GM18858 (cell line): Measurements from ENCODE around the gene KLHDC9.
"Not testable (repeated sequence)": the region's sequence is repeated elsewhere in the genome, so short reads cannot be mapped to it uniquely, and the experiment has no call there.

ENCODE experiments used
- ATAC-seq: cut with Tn5 transposase; IDR thresholded peaks from one replicate; pipeline ENCODE4 v1.9.1; 2021; ENCODE audit not compliant: unreplicated experiment

KLHDC9 gene

GRCh38 chr1:161095230-161095629 is 2.9 kb upstream of the KLHDC9 start:
- ATAC-seq: no peak

- peak; percentile 34 for ATAC-seq
Observed at GRCh38 chr1:161096015-161096414, 2.1 kb upstream of the KLHDC9 start.

GRCh38 chr1:161096530-161096929 is 1.6 kb upstream of the KLHDC9 start:
- no peak for ATAC-seq

- ATAC-seq: no peak
Observed at GRCh38 chr1:161099090-161099802, 1.1 kb downstream of the KLHDC9 start.

- ATAC-seq: no peak
Observed at GRCh38 chr1:161100556-161100955, 2.4 kb downstream of the KLHDC9 start.

GRCh38 chr1:161106431-161106830 is 8.3 kb downstream of the KLHDC9 start:
- no peak for ATAC-seq

- ATAC-seq: no peak
Observed at GRCh38 chr1:161111117-161111516, 13.0 kb downstream of the KLHDC9 start.

- ATAC-seq: no peak
Observed at GRCh38 chr1:161111527-161111926, 13.4 kb downstream of the KLHDC9 start.

GRCh38 chr1:161113915-161114314 is 15.8 kb downstream of the KLHDC9 start:
- ATAC-seq: no peak

- ATAC-seq: no peak
Observed at GRCh38 chr1:161114556-161114955, 16.4 kb downstream of the KLHDC9 start.

GRCh38 chr1:161115132-161115711 is 17.1 kb downstream of the KLHDC9 start:
- ATAC-seq: no peak

GRCh38 chr1:161115961-161116360 is 17.8 kb downstream of the KLHDC9 start:
- ATAC-seq: not testable (repeated sequence)

- ATAC-seq: peak; percentile 63
Observed at GRCh38 chr1:161117759-161118581, 19.8 kb downstream of the KLHDC9 start, which contains the start of the genes NIT1 and PFDN2. TSS of gene NIT1 (plus strand) at chr1:161118105. CDS start at chr1:161118177, 72 bp downstream. TSS of gene PFDN2 (minus strand) at chr1:161118037. CDS start at chr1:161118026, 11 bp downstream.

GRCh38 chr1:161119092-161119903 is 21.1 kb downstream of the KLHDC9 start:
- peak; percentile 60 for ATAC-seq

- ATAC-seq: no peak
Observed at GRCh38 chr1:161121042-161121650, 23.0 kb downstream of the KLHDC9 start.

GRCh38 chr1:161121834-161122233 is 23.7 kb downstream of the KLHDC9 start:
- ATAC-seq: no peak

- no peak for ATAC-seq
Observed at GRCh38 chr1:161122967-161123366, 24.8 kb downstream of the KLHDC9 start.

GRCh38 chr1:161127649-161128048 is 29.5 kb downstream of the KLHDC9 start:
- ATAC-seq: no peak

- no peak for ATAC-seq
Observed at GRCh38 chr1:161128591-161129420, 30.6 kb downstream of the KLHDC9 start.

GRCh38 chr1:161130266-161130665 is 32.1 kb downstream of the KLHDC9 start:
- ATAC-seq: no peak
